Endothelial cell of umbilical vein (primary cell): ENCODE measurements around the gene AFG3L2. TPM values are rescaled to one million over a fixed set of nuclear protein-coding genes. Genes with fewer than 3 reads are reported as not detected.

Experiments used
- BruUV-seq: library from RNA; stranded (reverse); fragments of 400-500 nt; replicated peaks from 2 replicates; lab custom pipeline; 2021; lab: Mats Ljungman, UMichigan
- CTCF ChIA-PET: fragments of 300-600, 350-600 bp; sonication (Branson Sonifier 250); formaldehyde crosslinking; loops from one replicate; lab custom pipeline; 2021; ENCODE audit warnings: antibody characterized with exemption, inconsistent platforms; lab: Charles Lee
- POLR2A ChIA-PET: fragments of 300-600, 350-600 bp; sonication (Branson Sonifier 250); formaldehyde crosslinking; loops from one replicate; lab custom pipeline; 2021; ENCODE audit warnings: antibody characterized with exemption, inconsistent platforms; lab: Charles Lee
- DNase-seq: peaks from one replicate; pipeline ENCODE4 v3.0.0-alpha.2; 2011; ENCODE audit warnings: low read depth, low spot score
- FAIRE-seq: peaks from 2 replicates; lab custom pipeline; 2011; peaks lifted over from hg19 to GRCh38; lab: Jason Lieb, UNC
- H2AFZ ChIP-seq: 2 replicates; pipeline ENCODE4 v1.6.0; 2012; ENCODE audit warnings: low read depth, low read length, control low read depth, inconsistent platforms
- H3K27ac ChIP-seq: 2 replicates; pipeline ENCODE4 v1.5.1; 2011; ENCODE audit warnings: low read depth, mild to moderate bottlenecking, control low read depth, low read length, moderate library complexity; ENCODE audit not compliant: insufficient read depth
- H3K27me3 ChIP-seq, 2 experiments: 2 replicates each; pipeline versions ENCODE4 v1.6.0 to v1.6.1; 2011; ENCODE audit warnings: low read length in 2 of 2, mixed read lengths in 1 of 2; ENCODE audit not compliant: control insufficient read depth in 2 of 2, insufficient read depth in 2 of 2
- H3K36me3 ChIP-seq, 2 experiments: 2 replicates in 1 of 2; 3 replicates in 1 of 2; pipeline ENCODE4 v1.5.1; 2011; ENCODE audit warnings: low read length in 2 of 2, mild to moderate bottlenecking in 1 of 2, moderate library complexity in 1 of 2; ENCODE audit not compliant: control insufficient read depth in 2 of 2, insufficient read depth in 2 of 2; ENCODE audit errors: extremely low read depth in 1 of 2
- H3K4me1 ChIP-seq: 3 replicates; pipeline ENCODE4 v1.5.1; 2011; ENCODE audit warnings: mild to moderate bottlenecking, low read length; ENCODE audit not compliant: control insufficient read depth, insufficient read depth; ENCODE audit errors: extremely low read depth
- H3K4me2 ChIP-seq: 2 replicates; pipeline ENCODE4 v1.6.1; 2011; ENCODE audit warnings: low read length, control low read depth, mixed read lengths; ENCODE audit not compliant: insufficient read depth
- H3K4me3 ChIP-seq, 3 experiments: fragments of 200-600 bp in 1 of 3; sonication (generic), shearing (Covaris generic) in 1 of 3; replicated peaks in 1 of 3; 2 replicates each; pipeline ENCODE4 v1.5.1; 2011 to 2016; ENCODE audit warnings: control low read depth in 3 of 3, low read length in 3 of 3, mild to moderate bottlenecking in 2 of 3, inconsistent platforms in 1 of 3, low read depth in 1 of 3, moderate library complexity in 1 of 3; ENCODE audit not compliant: insufficient read depth in 1 of 3
- H3K79me2 ChIP-seq: 2 replicates; pipeline ENCODE4 v1.6.0; 2012; ENCODE audit warnings: low read length, inconsistent platforms; ENCODE audit not compliant: control insufficient read depth, insufficient read depth
- H3K9ac ChIP-seq: replicated peaks from 2 replicates; pipeline ENCODE3; 2011; ENCODE audit warnings: low read length, control low read depth; ENCODE audit not compliant: insufficient read depth; ENCODE audit errors: extremely low read depth
- H3K9me1 ChIP-seq: replicated peaks from 3 replicates; pipeline ENCODE4 v1.6.0; 2011; ENCODE audit warnings: mild to moderate bottlenecking, low read length; ENCODE audit not compliant: control insufficient read depth, insufficient read depth; ENCODE audit errors: extremely low read depth
- H3K9me3 ChIP-seq: replicated peaks from 2 replicates; pipeline ENCODE4 v1.5.1; 2012; ENCODE audit warnings: low read length, inconsistent platforms; ENCODE audit not compliant: control insufficient read depth, insufficient read depth
- H4K20me1 ChIP-seq: replicated peaks from 2 replicates; pipeline ENCODE3; 2011; ENCODE audit warnings: mild to moderate bottlenecking, low read length; ENCODE audit not compliant: control insufficient read depth, insufficient read depth; ENCODE audit errors: extremely low read depth
- EZH2 ChIP-seq: IDR thresholded peaks from 2 replicates; pipeline ENCODE4 v1.6.1; 2012; ENCODE audit warnings: borderline replicate concordance, low read depth, mild to moderate bottlenecking, moderate library complexity, low read length, inconsistent platforms; ENCODE audit not compliant: severe bottlenecking
- FOS ChIP-seq: IDR thresholded peaks from 2 replicates; pipeline ENCODE4 v1.6.1; 2011; ENCODE audit warnings: mild to moderate bottlenecking, low read length, moderate library complexity, borderline replicate concordance; ENCODE audit not compliant: insufficient read depth
- JUN ChIP-seq: IDR thresholded peaks from 2 replicates; pipeline ENCODE4 v1.6.1; 2011; ENCODE audit warnings: borderline replicate concordance, low read depth; ENCODE audit not compliant: insufficient read length, insufficient read depth
- MAX ChIP-seq: IDR thresholded peaks from 2 replicates; pipeline ENCODE4 v1.6.1; 2011; ENCODE audit not compliant: insufficient read depth, insufficient read length
- POLR2A ChIP-seq: IDR thresholded peaks from 2 replicates; pipeline ENCODE4 v1.6.1; 2012; ENCODE audit warnings: low read depth, mild to moderate bottlenecking, control low read depth, low read length
- POLR2AphosphoS5 ChIP-seq: IDR thresholded peaks from 2 replicates; pipeline ENCODE4 v1.6.1; 2012; ENCODE audit warnings: low read depth, mild to moderate bottlenecking, control low read depth, low read length, moderate library complexity; ENCODE audit not compliant: insufficient read depth
- dilution Hi-C: fragments of 300-500 bp; cut with MboI; formaldehyde crosslinking; loops from one replicate; pipeline ENCODE4 v1.15.0; 2019; ENCODE audit warnings: low sequenced_read_pairs; ENCODE audit not compliant: extremely low pct_ligation_motif_present
- intact Hi-C: fragments of 100-400 bp; cut with micrococcal nuclease; formaldehyde crosslinking; loops from one replicate; pipeline ENCODE4 v1.10.0; 2022
- polyA plus RNA-seq, 4 experiments: library from polyadenylated mRNA; depleted of rRNA in 3 of 4; stranded (reverse) in 3 of 4; unstranded in 1 of 4; fragments of >200 nt; gene quantifications; 2 replicates each; pipeline versions ENCODE4 v1.2.1 to v1.2.3, GENCODE V29; 2011 to 2012; ENCODE audit warnings: missing spikeins in 1 of 4
- small RNA-seq: library from RNA; depleted of rRNA; stranded (forward); fragments of <200 nt; gene quantifications from one replicate; pipeline ENCODE3, GENCODE V24; 2012; ENCODE audit warnings: low replicate concordance, low read depth; ENCODE audit not compliant: insufficient read depth, insufficient read length
- total RNA-seq: library from RNA; stranded (reverse); gene quantifications from 2 replicates; pipeline ENCODE4 v1.2.3, GENCODE V29; 2021
- TF ChIP-seq, protein P1 (sequence below), 2 donors: IDR thresholded peaks; 1 replicate in 1 of 2; 2 replicates in 1 of 2; pipeline ENCODE4 v1.5.1; 2011; ENCODE audit warnings: low read length in 2 of 2, mild to moderate bottlenecking in 2 of 2, moderate library complexity in 2 of 2, control low read depth in 1 of 2, inconsistent platforms in 1 of 2, low read depth in 1 of 2; ENCODE audit not compliant: insufficient read depth in 1 of 2; ENCODE audit errors: extremely low read depth in 1 of 2

Gene AFG3L2
- total and polyA plus RNA-seq, 2 donors (not counting 3 experiments of a cell fraction or from before 2014, with no cell fraction given) = 19.3 to 42.4 TPM

- CTCF ChIA-PET = interaction anchor here (1.2 to 4.2 kb wide), 5 partner anchors 8 to 48 kb away, joined by 6 to 23 read pairs (median 7); no protein-coding TSS in a partner anchor
- intact Hi-C loops = loop anchor here (1.0 to 10.0 kb wide), 4 partner anchors 16 to 375 kb away; partner anchors contain the start of genes AFG3L2, SPIRE1 and TUBB6
- FAIRE-seq = no peak
- Histone ChIP-seq H3K36me3 (no peaks in the 10 kb centered on the region), H3K4me1 (peaks cover 34% of the 10 kb centered on the region), H4K20me1 (no peaks in the 10 kb centered on the region), H2AFZ (no peak overlapping the region), H3K79me2 (no peaks in the 10 kb centered on the region), H3K9ac (peak overlapping the region; percentile 47), H3K27ac (peak overlapping the region; percentile 89), H3K4me2 (peak overlapping the region; percentile 37), H3K9me1 (no peaks in the 10 kb centered on the region), H3K27me3 (no peaks in the 10 kb centered on the region), H3K4me3 (no peak overlapping the region), H3K9me3 (no peaks in the 10 kb centered on the region)
- no peak for DNase-seq
- POLR2A ChIA-PET = interaction anchor here (0.6 to 3.4 kb wide), 5 partner anchors 10 to 28 kb away, joined by 3 to 46 read pairs (median 4); partner anchors contain the start of gene TUBB6
- no TSS peak for BruUV-seq
- TF ChIP-seq, protein P1, sequence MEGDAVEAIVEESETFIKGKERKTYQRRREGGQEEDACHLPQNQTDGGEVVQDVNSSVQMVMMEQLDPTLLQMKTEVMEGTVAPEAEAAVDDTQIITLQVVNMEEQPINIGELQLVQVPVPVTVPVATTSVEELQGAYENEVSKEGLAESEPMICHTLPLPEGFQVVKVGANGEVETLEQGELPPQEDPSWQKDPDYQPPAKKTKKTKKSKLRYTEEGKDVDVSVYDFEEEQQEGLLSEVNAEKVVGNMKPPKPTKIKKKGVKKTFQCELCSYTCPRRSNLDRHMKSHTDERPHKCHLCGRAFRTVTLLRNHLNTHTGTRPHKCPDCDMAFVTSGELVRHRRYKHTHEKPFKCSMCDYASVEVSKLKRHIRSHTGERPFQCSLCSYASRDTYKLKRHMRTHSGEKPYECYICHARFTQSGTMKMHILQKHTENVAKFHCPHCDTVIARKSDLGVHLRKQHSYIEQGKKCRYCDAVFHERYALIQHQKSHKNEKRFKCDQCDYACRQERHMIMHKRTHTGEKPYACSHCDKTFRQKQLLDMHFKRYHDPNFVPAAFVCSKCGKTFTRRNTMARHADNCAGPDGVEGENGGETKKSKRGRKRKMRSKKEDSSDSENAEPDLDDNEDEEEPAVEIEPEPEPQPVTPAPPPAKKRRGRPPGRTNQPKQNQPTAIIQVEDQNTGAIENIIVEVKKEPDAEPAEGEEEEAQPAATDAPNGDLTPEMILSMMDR (IDR thresholded peaks at IDR 0.05; ENCODE audit: extremely low read depth in 1 of 2, insufficient read depth in 1 of 2, low read depth in 1 of 2, low read length in 2 of 2) = no peak
- TF ChIP-seq JUN = no peak
- no peak for TF ChIP-seq MAX
- no peak for TF ChIP-seq POLR2AphosphoS5
- no peak for TF ChIP-seq EZH2
- TF ChIP-seq FOS = no peak
- no peak for TF ChIP-seq POLR2A
- dilution Hi-C loops = no loop called here
Measured at GRCh38 chr18:12279781-12280531, 97.1 kb downstream of the AFG3L2 start.

Small RNAs within 50 kb of the gene (small RNA-seq; reads per million reads assigned to genes)
- gene RNU6-170P (not detected), gene RNU7-129P (not detected)

Other genes with a start within 250 kb of the AFG3L2 start
- 0.42 and 1.8 TPM in 2 replicates for gene CIDEA, start 122.9 kb downstream of the AFG3L2 start, total RNA-seq
- gene CIDEA, start 122.9 kb downstream of the AFG3L2 start, polyA plus RNA-seq = not detected in 2 replicates
- gene TUBB6, start 69.0 kb downstream of the AFG3L2 start, total RNA-seq = 440 and 449 TPM in 2 replicates
- gene TUBB6, start 69.0 kb downstream of the AFG3L2 start, polyA plus RNA-seq = 747 and 957 TPM in 2 replicates
- gene PRELID3A, start 30.7 kb upstream of the AFG3L2 start, total RNA-seq = 8.6 and 10.7 TPM in 2 replicates
- 4.3 and 5.1 TPM in 2 replicates for gene PRELID3A, start 30.7 kb upstream of the AFG3L2 start, polyA plus RNA-seq